ENCODE data around the gene RUNX2.

RUNX2 gene

GRCh38 chr6:45436544-45437438 lies 108.7 kb downstream of the RUNX2 start:
- DNase-seq, result no peak

- DNase-seq, result no peak
Observed at GRCh38 chr6:45437439-45437815, 109.3 kb downstream of the RUNX2 start.

DNA sequence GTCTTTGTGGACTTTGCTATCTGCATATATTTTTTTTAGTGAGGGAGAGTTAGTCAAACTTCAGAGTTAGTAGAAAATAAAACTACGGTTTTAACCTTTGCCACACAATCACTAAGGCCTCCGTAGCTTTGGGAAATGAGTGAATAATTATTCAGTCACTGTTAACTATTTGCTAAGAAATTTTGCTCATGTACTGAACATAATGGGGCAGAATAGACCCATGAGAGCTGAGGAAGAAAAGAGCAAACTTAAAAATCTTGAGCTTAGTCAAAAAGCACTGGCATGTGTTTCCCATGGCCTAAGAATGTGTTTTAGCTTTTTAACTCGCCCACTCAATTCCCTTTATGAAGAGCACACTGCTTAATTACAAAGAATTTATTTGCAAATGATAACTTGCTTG lies 110.0 kb downstream of the RUNX2 start:
- no peak for DNase-seq

DNA sequence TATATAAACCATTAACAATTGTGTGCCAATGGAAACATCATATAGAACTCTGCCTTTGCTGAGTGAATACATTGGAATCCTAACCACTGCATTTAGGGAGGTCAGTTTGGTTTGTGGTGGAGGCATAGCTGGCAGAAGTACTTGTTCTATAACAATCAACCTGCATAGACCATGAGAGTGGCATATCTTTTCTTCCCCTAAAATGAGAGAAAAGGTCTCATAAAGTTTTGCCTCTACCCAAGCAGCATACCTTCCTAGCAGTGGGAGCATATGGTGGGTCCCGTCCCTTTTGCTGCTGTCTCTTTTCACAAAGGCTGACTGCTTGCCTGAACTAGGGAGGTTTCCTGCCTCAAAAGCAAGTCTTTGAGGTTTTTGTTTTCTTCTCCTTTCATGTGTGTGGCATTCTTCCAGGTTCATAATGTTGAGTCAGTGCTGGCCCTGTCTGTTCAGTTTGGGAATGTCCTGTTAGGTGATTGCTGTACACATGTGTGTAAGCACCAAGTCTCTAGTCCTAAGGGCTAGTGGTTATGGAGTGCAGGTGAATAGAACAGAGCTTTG lies 110.8 kb downstream of the RUNX2 start:
- DNase-seq, result no peak

GRCh38 chr6:45439459-45439858 lies 111.3 kb downstream of the RUNX2 start:
- DNase-seq, result no peak

DNA sequence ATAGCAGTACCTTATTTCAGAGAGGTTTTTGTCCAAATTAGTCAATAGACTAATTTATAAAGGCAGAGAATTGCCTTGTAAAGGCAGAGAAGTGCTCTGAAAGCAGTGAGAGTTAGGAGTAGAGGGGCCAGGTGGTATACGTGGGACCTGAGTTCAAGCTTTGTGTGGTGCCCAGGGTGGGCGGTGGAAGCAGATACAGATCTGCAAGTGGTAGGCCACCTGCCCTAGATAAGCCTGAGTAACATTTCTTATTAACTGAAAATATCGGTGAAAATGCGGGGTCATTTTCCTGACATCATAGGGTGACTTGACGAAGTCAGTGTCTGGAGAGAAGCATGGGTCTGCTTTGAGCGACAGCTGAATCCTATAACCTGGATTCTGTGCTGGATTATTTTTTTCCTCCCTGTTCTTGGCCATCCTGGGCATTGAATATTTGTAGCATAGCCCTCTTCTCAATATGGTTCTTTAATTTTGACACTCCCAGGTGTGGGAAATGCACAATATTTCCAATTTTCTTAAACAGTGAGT lies 111.8 kb downstream of the RUNX2 start:
- no peak for DNase-seq

- DNase-seq, result no peak
Observed at GRCh38 chr6:45441851-45442453, 113.8 kb downstream of the RUNX2 start.

GRCh38 chr6:45442716-45443115 lies 114.6 kb downstream of the RUNX2 start:
- DNase-seq, result no peak

DNA sequence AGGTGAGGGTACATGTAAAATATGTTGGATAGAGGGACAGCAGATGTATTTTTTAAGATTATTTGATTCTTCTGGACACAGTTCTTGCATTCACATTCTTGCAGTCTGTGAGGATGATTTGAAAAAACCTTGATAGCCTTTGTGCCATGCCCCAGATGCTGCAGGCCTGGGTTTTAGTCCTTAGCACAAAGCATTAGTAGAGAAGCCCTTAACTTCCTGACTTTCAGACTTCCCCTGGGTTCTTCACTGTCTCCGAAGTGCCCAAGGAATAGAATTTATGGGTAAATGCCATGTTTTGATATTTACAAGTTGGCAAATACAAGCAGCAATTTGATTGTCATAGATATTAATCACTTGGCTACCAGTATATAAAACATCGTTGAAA lies 117.2 kb downstream of the RUNX2 start:
- DNase-seq, result no peak

GRCh38 chr6:45445749-45446549 lies 117.8 kb downstream of the RUNX2 start:
- no peak for DNase-seq

DNA sequence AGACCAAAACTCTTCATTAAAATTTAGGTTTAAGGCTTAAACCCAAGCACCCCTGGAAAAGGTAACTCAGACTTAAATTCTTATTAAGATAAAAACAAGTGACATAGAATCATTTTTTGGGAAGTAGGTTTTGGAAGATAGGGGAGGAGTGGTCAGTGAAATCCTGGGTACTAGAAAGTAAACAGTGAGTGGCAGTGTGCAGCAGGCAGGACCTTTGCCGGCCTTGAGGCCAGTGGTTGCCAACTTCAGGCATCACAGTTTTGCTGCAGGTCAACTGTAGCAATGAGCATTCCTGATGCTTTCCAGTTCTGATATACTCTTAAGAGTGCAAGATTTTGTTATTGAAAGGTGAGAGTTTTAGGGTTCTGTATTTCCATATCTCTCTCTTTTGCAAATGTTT lies 118.9 kb downstream of the RUNX2 start:
- no peak for DNase-seq

DNA sequence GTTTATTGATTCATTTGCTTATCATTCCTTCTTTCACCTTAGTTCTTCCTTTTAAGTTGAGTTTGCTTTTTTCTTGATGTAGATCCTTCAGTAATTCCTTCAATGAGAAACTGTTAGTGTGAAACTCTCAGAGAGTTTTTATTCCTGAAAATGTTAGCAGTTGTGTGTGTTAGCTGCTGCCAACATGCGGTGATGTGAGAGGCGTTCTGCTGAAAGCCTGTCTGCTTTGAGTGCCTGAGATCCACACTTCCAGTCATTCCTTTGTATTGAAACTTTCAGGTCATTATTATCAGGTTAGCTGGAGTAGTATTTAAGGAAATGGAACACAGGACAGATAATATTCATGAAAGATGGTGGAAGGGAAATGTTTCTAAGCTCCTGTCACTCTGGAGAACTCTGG lies 119.6 kb downstream of the RUNX2 start:
- no peak for DNase-seq

- no peak for DNase-seq
Observed at GRCh38 chr6:45448417-45449389, 120.6 kb downstream of the RUNX2 start.

DNA sequence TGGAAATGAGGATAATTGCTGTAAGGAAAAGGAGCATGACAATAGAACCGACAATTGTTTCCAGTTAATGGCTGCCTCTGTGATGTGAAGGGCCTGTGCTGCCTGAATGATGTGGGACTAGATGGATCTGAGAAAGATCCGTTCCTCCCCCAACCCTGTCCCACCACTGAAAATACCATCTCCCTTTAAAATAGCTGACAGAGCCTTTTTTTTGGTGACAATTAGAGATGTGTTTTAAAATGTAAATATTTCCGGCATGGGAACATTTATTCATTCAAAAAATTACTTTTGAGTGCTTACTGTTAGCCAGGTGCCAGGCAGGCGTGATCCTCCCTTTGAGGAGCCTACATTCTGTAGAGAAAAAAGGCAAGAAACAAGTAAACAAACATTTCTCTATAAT lies 122.0 kb downstream of the RUNX2 start:
- no peak for DNase-seq

- DNase-seq, result no peak
Observed at GRCh38 chr6:45450831-45451230, 122.7 kb downstream of the RUNX2 start.

DNA sequence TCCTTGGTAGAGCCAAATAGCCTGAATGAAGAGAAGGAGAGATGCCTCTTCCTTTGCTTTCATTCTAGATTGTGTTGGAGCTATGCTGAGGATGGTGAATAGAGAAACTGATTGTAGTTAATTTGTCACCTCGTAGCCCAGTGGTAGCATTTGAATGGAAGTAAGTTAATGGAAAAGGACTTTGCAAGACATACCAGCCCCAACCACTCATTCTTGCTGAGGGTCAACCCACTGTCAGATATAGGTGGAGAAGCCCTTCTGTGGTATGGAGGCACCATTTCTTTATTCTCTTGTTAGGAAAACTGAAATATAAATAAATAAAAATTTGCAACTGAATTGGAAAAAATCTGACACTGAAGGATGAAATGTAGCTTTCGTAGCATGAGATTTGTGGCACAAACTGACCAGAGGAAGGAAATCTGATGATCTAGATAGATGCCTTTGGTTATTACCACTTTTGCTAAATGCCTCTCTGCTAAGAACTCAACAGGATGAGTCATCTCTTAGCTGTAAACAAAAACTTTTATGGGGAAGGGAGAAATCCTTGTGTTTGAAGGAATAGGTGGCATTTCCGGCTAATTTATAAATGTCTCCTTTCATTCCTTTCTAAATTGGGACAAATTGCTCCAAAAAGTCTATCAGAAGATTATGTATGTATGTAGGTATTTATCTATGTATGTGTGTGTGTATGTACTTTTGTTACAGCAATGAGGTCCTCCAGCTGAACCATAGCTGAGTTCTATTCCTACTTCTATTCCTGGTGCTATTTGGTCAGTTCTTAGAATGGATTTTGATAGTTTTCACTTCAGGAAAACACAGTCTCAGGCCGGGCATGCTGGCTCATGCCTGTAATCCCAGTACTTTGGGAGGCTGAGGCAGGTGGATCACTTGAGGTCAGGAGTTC lies 126.1 kb downstream of the RUNX2 start:
- DNase-seq, result no peak

- no peak for DNase-seq
Observed at GRCh38 chr6:45455408-45455807, 127.3 kb downstream of the RUNX2 start.

DNA sequence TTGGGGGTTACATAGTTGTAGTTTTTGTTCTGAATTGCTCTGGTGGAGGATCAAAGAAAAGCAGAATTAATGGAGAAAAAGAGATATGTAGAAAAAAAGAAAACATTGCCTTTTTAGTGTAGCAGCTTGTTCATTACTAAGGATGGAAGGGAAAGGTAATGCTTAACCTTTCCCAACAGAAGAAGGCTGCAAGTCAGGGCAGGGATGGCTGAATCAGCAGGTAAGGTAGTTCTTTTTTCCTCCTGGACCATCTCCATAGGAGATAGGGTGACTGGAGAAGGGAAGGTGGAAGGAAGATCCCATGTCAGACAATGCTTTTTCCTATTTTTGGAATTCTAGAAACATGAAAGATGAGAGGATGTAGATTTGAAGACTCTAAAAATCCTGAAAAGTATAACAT lies 129.0 kb downstream of the RUNX2 start:
- no peak for DNase-seq

- no peak for DNase-seq
Observed at GRCh38 chr6:45458672-45459071, 130.5 kb downstream of the RUNX2 start.

DNA sequence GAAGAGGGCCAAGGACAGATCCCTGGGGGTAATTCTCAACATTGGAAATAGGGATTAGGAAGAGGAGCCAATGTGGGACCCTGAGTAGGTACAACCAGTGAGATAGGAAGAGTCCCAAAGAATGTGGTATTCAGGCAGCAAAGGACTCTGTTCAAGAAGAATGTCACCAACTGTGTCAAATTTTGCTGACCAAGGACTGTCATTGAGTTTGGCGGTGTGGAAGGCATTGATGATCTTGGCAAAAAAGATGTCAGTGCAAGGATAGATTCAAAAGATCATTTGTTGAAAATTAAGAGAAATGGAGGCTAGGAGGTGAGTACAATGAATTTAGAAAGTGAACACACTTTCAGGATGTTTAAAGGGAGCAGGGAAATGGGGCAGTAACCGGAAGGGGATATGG lies 132.0 kb downstream of the RUNX2 start:
- no peak for DNase-seq

GRCh38 chr6:45461486-45461885 lies 133.4 kb downstream of the RUNX2 start:
- DNase-seq, result no peak

Data from NCI-H187 treated with DMSO at 0.1 percent for 48 hours (cell line).